Measurements from ENCODE around the gene KIAA2012.

Gene KIAA2012

DNA sequence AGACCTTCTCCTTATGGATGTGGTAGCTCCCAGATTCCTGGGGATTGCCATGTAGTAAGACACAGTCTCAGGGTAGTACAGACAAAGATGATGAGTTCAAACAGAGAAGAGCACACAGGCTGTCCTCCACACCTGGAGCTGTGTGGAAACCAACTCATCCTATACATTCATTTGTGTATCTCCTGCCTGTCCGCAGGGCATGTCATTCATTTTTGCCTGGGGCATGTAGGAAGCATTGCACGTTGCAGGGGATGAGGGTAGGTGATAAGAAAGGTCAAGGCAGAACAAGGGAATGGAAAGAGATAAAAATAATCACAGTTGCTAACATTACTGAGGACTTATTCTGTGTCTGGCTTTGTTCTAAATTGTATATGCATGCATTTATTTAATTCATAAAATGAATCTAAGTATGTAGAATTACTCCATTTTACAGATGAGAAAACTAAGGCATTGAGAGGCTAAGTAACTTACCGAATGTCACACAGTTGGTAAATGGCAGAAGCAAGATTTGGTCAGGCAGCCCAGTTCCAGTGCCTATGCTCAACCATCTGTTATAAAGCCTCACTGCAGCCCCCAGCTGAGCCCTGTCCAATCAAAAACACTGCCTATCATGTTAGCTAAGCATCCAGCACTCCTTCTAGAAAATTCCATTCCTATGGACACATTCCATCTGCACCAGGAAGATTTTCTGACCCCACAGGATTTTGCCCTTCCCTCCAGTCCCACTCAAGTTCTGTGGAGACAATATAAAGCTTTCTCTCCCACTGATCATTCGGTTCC is 84.3 kb downstream of the KIAA2012 start:
- DNase-seq = no peak

DNA sequence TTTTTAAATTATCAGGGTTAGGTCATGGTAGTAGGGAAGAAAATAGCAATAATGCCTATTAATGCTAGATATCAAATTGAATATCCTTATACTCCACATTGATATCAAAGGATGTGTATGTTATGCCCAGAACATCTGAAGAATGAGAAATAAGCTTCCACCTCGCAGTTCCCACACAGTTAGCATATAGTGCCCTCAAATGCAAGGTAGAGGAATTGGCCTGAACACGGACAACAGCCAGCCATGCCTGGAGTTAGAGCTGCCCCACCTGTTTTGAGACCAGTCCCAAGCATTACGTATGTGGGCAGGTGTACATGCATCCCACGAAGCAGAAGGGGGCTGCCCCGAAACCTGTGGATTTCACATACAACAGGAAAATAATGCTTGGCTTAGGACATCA is 85.7 kb downstream of the KIAA2012 start:
- DNase-seq = no peak

DNA sequence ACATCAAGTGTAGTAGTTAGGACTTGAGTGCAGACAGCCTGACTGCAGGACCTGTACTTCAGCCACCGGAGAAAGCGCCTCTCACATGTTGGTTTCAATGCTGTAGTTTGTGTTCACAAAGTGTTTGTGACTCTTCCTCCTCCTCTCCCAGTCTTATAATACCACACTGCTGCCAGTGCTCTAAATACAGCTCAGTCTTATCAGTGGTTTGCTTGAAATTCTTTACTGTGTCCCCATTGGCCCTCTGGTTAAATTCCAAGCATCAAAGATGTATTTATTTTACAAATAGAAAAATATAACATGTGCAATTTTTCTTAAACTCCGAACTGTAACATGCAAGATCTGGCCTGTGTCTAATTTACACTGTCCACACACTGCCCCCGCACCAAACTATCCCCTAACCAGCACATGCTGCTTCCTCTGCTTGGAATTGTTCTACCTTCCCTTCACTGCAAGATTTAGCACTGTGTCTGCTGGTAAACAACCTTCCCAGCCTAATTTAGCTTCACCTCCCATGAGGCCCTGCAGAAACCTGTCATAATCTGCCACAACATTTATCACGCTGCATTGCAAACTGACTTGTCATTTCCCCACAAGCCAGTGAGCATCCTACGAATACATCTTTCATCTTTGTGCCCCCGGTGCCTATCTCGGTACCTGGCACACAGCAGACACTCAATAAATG is 88.2 kb downstream of the KIAA2012 start:
- peak; percentile 41 for DNase-seq

DNA sequence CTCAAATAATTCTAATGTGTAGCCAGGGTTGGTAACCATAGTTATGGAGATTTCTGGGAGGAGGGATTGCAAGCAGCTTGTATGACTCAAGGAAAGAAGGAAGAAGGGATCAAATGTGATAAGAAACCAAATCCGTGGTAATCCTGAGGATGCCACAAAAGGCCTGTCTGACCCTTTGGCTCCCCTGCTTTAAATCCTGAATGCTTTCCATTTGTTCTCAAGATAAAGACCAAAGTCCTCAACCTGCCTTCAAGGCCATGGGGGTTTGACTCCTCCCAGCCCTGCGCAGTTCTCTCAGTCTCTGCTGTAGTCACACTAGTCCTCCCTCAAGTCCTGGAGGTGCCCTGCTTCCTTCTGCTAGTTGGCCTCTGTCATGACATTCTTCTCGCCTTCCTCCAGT is 91.4 kb downstream of the KIAA2012 start:
- no peak for DNase-seq

DNA sequence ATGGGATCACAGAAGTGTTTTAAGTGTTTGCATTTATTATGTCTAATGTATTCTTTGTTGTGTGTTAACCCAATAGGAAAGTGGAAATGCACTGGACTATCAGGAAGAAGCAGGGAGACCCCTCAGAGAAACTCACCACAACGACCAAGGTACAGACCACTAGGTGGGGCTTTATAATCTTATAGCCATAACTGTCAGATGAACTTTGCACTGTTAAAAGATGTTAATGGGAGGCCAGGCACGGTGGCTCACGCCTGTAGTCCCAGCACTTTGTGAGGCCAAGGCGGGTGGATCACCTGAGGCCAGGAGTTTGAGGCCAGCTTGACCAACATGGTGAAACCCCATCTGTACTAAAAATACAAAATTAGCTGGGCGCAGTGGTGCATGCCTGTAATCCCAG is 92.2 kb downstream of the KIAA2012 start:
- no peak for DNase-seq

DNA sequence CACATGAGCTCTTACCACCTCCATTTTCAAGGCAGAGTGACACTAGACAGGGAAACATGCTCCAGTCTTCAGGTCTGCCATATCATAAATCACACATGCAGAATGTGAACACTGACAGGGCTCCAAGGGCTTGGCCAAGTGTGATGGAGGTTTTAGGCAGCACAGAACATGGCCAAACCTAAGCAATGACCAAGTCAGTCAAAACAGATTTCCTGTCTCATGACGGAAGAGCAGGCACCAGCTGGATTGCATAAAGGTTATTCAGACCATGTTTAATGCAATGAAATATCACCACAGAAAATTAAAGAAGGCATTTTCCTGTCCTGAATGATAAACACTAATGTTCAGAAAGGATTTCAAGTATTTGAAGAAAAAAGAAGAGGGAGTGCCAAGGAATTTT is 92.9 kb downstream of the KIAA2012 start:
- no peak for DNase-seq

DNA sequence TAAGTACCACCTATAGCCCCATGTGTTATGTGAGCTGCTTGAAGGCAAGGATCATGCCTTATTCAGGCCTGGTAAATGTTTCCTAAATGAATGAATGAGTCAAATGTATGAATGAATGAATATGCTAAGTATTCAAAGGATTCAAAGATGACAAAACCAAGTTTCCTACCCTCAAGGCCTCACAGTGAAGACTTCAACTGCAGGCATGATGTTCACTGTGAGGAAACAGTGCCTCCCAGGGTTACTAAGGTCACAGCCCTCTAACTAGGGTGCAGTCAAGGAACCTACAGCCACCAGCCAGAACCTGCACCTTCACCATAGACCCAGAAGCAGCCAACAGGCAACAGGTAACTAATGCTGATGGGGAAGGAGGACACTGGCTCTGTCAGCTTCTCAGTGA is 96.1 kb downstream of the KIAA2012 start:
- no peak for DNase-seq

DNA sequence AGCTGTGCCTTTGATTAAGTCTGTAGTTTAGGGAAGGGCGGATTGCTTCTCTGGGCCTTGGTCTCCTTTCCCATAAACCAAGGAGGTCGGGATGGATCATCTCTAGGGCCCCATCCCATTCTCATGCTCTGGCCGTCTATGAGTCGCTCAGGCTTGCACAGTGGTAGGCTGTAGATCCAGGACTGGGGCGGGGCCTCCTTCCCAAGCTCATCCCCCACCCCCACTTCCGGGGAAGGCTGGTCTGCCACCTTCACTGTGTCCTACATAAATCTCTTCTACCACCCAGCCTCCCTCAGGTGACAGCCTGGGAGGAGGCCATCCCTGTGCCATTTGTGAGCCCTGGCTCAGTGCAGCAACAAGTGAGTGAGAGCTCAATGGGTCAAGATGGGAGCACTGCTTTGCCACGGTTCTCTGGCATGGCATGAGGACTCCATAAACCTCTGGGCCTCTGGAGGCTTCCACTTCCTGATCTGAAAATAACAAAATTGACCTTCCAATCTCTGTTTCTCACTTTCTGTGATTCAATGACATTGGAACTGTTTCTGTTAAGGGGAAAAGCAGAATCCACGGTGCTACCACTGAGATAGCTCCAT is 96.9 kb downstream of the KIAA2012 start:
- DNase-seq = no peak

DNA sequence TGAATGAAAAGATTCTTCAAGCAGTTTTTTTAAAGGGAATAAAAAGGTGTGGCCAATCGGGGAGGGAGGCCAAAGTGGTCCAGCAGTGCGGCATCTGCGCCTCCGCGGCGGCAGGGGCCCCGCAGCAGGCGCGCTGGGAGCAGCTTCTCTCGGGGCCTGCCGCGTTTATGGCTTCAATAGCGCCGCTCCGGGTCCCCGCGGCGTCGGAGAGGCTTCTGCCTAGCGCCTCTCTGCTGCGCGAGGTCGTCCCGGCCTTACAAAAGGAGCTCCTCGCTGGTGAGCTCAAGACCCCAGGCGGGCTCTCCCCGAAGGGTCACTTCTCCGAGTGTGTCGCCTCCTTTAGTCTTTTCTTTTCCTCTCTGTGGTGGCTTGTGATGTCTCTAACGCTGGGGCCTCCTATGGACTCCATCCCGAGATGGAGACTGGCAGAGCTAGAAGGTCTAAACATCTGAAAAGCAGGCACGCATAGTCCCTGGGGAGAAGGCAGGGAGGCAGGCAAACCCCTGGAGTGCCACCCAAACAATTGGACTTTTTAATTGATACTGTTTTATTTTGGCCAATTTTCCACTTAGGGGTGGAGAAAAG is 98.3 kb downstream of the KIAA2012 start:
- DNase-seq = no peak

DNA sequence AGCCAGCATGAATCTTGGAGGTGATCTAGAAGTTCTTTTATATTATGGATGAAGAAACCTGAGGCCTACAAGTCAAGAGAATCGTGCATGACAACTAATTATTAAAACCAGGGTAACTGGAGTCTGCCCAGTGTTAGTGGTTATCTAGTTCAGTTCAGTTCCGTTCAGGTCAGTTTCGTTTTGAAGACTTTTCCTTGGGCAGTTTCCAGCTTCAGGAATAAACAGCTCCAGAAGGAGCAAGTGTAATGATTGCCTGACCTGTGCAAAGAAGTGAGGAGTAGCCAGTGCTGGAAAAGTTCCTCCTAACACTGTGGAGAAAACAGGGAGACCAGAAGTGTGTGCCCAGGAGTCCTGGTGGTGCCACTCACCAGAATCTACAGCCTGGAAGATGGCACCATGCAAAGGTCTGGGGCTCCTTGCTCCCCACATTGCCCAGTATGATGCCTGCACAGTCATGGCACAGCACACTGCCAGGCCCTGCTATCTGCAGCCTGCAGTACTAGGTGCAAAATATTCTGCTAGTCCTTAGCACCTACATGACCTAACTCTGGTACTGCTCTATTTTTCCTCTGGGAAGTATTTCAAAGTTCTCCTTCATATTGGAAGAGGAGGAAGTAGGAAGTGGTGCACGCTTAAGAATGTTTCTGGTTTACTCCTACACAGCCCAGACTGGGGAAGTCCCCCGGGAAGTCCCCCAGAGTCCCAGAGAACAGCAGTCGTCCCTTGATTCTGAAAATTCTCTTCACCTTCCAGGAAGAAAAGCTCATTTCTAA is 99.6 kb downstream of the KIAA2012 start:
- peak; percentile 78 for DNase-seq

DNA sequence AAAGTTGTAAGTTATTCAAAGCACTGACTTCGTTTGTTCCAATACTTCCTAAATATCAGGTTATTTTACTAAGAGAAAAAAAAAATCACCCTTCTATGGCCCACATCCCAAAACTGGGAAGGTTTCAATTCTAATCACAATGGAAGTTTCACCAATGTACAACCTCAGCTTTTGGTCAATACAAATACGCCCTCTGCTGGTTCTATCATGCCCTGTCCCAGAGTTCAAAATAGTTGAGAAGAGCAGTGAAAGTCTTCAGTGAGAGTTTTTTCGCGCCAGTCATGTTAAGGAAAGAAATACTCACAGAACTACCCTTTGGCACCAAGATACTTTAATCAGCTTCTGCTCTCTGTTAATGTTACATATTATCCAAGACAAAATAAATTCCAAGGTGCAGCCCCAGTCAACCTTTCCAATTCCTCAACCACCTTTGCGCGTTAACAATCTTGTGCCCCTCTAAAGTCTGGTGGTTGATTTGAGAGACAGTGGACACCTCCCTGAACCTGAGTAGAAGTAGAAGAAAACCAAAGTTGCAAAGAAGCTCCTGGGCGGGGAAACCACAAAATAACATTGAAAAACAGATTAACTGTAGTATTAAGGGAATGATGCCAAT is 105.4 kb downstream of the KIAA2012 start:
- peak; percentile 78 for DNase-seq

DNA sequence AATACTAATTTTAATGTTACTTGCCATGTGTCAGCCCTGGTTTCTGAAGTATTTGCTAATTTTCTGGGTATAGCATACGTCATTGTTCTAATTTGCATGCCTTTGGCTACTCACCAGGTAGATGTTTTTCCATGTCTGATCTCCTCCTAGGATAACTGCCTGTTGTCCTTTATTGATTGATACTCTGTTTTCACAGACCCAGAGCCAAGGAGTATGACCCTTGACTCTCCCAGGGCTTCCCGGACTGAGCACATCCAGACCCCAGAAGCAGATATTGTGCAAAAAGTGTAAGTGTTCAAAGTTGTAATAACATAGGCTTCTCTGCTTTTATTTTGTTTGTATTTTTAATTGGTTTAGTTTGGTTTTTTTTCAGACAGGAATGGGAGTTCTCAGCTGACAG is 111.5 kb downstream of the KIAA2012 start:
- no peak for DNase-seq

DNA sequence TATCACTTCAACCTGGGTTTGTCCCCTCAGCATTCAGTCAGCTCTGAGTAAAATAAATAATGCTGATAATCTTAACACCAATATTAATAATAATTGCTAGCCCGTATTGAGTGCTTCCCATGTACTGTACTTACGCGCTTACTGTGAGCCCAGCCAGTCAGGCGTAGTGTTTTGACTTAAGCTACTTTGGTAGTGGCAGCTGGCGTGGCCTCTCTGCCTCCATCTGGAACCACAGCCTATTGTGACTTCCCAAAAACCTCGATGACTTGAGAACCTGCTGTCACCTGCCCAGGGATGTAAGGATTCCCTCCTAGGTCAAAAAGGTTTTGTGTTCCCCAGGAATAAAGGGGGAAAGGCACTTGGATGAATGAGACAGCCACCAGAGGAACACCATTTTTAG is 112.1 kb downstream of the KIAA2012 start:
- DNase-seq = no peak

DNA sequence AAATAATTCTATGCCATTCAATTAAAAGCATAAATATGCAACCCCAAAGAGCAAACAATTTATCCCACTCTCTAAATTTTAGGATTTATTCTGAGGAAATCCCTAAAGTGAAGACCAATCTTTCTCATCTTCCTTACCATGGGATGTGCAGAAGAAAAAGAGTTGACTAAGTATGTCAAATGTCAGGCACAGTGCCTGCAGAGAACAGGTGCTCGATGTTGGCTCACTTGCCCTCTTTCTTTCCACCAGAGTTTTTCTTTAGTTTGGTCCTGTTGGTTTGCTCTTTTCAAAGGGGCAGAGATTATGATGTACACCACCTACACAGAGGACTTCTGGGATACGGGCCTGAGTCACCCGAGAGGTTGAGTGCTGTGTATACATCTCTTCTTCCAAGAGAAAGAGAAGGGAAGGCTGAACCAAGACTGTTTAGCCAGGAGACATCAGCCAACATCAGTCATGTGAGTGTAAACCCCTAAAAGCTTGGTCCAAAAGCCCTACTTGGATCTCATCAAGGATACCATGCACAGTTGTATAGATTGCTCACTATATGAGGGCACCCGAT is 113.7 kb downstream of the KIAA2012 start:
- no peak for DNase-seq

DNA sequence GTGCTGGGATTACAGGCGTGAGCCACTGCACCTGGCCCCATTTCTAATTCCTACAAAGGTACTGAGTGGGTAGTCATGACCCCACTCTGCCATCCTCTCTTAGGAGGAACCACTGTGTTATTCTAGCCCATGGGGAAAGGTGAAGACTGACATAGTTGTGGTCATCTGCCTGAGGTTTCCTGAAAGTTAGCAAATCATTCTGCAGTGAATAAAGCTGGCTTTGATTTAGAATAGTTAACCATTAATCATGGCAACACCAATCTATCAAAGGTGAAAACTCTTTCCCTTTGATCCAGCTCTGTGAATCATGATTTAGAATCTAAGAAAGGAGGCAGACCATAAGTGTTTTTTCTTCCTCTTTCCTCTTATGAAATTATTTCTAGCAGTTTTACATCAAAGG is 114.5 kb downstream of the KIAA2012 start:
- no peak for DNase-seq

DNA sequence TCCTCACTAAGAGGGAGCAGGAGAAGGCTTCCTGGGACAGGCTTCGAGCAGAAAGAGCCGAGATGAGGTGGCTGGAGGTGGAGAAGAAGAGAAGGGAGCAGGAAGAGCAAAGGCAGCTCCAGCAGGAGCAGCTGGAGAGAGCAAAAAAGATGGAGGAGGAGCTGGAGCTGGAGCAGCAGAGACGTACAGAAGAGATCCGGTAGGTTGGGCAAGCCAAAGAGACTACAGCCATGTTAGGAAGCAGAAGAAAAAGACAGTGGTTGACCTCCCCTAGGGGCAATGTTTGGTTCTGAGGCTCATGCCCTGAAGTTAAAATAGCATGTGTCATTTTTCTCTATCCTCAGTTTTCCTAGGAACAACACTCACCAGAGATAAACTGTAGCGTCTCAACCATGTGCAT is 120.2 kb downstream of the KIAA2012 start:
- DNase-seq = no peak

DNA sequence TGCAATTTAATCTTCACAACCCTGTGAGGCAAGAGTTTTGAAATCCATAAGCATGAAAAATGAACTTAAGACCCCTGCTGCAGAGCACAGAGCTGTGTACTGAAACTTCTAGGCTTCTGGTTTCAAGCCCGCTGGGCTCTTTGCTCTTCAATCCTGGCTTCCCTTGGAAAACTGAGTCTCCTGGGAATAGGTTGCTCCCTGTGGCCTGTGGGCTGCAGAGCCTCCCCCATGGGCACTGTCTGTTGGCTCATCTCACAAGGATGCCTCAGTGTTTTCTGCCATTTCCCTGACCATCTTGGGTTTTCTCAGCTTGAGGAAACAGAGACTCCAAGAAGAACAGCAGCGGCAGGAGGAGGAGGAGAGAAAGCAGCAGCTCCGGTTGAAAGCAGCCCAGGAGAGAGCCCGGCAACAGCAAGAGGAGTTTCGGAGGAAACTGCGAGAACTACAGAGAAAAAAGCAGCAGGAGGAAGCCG is 120.9 kb downstream of the KIAA2012 start:
- DNase-seq = no peak

DNA sequence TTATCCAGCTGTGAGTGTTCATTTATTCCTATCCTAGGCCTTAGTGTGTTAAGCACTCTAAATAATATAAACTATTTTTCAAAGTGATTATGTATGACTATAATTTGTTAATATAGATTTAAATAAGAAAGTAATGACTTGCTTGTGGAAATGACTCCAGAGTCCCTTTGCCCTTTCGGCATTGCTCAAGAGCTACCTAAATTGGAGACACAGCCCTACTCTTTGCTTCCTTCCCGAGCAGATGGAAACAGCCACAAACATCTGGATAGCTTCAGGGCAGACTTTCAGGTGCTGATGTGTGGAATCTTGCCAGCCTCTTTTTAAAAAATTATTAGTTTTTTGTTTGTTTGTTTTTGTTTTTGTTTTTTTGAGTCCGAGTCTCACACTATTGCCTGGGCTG is 121.4 kb downstream of the KIAA2012 start:
- no peak for DNase-seq

DNA sequence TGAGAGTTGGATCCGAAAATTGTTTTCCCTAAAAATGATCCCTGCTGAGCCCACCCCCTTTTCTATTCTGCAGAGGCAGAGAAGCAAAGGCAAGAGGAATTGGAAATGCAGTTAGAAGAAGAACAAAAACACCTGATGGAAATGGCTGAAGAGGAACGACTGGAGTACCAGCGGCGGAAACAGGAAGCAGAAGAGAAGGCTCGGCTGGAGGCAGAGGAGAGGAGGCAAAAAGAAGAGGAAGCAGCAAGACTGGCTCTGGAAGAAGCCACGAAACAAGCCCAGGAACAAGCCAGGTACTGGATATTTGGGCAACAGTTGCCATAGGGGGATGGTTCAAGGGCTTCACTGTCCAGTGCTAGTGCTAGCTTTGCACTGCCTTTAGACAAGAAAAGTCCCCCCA is 123.7 kb downstream of the KIAA2012 start:
- DNase-seq = no peak

DNA sequence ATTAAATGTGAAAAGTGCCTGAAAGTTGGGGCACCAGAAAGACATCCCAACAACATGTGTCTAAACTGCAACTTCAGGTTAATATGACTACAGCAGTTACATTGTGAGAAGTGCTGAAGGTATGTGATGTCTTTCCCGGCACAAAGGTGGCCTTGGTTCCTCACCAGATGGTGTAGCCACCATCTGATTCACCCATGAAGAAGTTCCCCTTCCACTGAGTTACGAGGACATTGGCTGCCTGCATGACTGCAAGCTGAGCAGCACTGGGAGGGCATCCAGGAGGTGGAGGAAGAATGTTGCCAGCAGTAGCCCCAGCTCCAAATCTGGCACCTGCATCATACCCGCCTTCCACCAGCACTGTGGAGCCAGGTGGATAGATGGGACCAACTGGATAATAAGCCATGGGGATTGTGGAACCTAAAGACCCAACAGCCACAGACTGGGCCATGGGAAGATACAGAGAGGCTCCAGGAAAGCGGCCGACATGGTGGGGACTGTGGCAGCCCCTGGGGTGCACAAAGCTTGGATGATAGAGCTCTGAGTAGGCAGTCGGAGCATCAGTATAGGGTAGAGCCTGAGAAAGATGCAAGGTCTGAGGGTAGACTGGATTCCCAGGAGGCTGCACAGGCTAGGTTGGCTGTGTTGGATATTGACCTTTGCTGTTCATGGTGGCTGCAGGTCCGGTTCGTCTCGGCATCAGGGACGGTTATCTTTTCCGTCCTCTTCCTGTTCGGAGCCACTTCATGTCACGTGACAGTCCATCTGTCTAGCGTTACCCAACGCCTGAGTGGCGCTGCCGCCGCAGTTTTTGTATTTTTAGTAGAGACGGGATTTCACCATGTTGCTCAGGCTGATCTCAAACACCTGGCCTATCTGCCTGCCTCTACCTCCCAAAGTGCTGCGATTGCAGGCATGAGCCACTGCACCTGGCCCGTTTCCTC is 128.4 kb downstream of the KIAA2012 start:
- DNase-seq = no peak

DNA sequence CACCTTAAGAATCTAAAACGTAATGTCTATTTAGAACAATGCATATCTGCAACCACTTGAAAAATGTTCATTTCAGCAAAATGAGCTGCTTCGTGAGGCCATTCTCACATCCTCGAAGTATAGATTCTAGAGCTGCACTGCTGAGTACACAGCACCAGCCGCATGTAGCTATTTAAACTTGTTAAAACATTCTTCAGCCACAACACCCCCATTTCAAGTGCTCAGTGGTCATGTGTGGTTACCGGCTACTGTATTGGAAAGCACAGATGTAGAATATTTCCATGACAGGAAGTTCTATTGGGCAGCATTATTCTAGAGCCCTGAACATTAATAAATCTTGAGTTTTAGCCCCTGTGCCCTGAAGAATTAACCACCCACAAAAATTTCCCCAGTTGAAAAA is 130.3 kb downstream of the KIAA2012 start:
- DNase-seq = no peak

Measured in activated CD4-positive, alpha-beta T cell treated with anti-CD3 and anti-CD28 coated beads, Interleukin-2, Interleukin-6, amounts not matched to agents 100 ng/mL and 50 ng/mL, durations not matched to agents 16 hours and 8 hours (primary cell).